Epithelial cell of proximal tubule (primary cell): Measurements from ENCODE around the gene ADAM19. TPM values are rescaled to one million over a fixed set of nuclear protein-coding genes. Genes with fewer than 3 reads are reported as not detected.

Source experiments
- DNase-seq: peaks from one replicate; pipeline ENCODE4 v3.0.0-alpha.2; 2011; ENCODE audit warnings: low read depth
- H3K4me3 ChIP-seq: 2 replicates; pipeline ENCODE4 v1.5.1; 2011; ENCODE audit warnings: low read depth, mild to moderate bottlenecking, low read length
- CTCF ChIP-seq: conservative IDR thresholded peaks from 2 replicates; pipeline ENCODE4 v1.5.1; 2012; ENCODE audit warnings: low read depth, mild to moderate bottlenecking, low read length
- total RNA-seq: library from RNA; depleted of rRNA; stranded (reverse); fragments of >200 nt; gene quantifications from 2 replicates; pipeline ENCODE4 v1.2.3, GENCODE V29; 2015

ADAM19 gene
- total RNA-seq, 1 donor from 2014 or later = 19.3 TPM

- no peak for TF ChIP-seq CTCF
- no peak overlapping the region for H3K4me3 ChIP-seq
- no peak for DNase-seq
Observed at GRCh38 chr5:157596487-157596886, 20.9 kb upstream of the ADAM19 start.

- H3K4me3 ChIP-seq = no peak overlapping the region
- TF ChIP-seq CTCF = no peak
- no peak for DNase-seq
Observed at GRCh38 chr5:157594675-157595459, 19.3 kb upstream of the ADAM19 start.

- no peak overlapping the region for H3K4me3 ChIP-seq
- TF ChIP-seq CTCF = no peak
- no peak for DNase-seq
Observed at GRCh38 chr5:157594257-157594656, 18.7 kb upstream of the ADAM19 start.

- DNase-seq = no peak
- H3K4me3 ChIP-seq = no peak overlapping the region
- no peak for TF ChIP-seq CTCF
Observed at GRCh38 chr5:157593052-157593757, 17.6 kb upstream of the ADAM19 start.

GRCh38 chr5:157592594-157592993 is 17.0 kb upstream of the ADAM19 start:
- H3K4me3 ChIP-seq = no peak overlapping the region
- DNase-seq = no peak

GRCh38 chr5:157590478-157590877 is 14.9 kb upstream of the ADAM19 start:
- no peak for TF ChIP-seq CTCF

More at GRCh38 chr5:157592594-157592993, 17.0 kb upstream of the ADAM19 start:
- TF ChIP-seq CTCF = no peak

More at GRCh38 chr5:157590478-157590877, 14.9 kb upstream of the ADAM19 start:
- no peak for DNase-seq
- no peak overlapping the region for H3K4me3 ChIP-seq
